ENCODE data around the gene ACTR5.
A peak's percentile ranks its signal among the peaks of the same experiment; 100 is the strongest.

The ACTR5 gene

DNA sequence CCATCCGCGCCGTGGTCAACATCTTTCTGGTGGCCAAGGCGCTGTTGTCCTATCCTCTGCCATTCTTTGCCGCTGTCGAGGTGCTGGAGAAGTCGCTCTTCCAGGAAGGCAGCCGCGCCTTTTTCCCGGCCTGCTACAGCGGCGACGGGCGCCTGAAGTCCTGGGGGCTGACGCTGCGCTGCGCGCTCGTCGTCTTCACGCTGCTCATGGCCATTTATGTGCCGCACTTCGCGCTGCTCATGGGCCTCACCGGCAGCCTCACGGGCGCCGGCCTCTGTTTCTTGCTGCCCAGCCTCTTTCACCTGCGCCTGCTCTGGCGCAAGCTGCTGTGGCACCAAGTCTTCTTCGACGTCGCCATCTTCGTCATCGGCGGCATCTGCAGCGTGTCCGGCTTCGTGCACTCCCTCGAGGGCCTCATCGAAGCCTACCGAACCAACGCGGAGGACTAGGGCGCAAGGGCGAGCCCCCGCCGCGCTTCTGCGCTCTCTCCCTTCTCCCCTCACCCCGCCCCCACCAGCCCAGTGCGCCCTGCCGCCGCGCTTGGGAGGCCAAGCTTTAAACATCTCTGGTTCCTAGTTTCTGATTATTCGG is 20.0 kb upstream of the ACTR5 start:
- no peak overlapping the region for H3K4me3 ChIP-seq (ENCODE audit: low read depth, low read length)
- in situ Hi-C loops (cut with HindIII; ENCODE audit: low sequenced_read_pairs) = no loop called here
- no peak for DNase-seq (ENCODE audit: low read depth)
- TF ChIP-seq, protein P1, sequence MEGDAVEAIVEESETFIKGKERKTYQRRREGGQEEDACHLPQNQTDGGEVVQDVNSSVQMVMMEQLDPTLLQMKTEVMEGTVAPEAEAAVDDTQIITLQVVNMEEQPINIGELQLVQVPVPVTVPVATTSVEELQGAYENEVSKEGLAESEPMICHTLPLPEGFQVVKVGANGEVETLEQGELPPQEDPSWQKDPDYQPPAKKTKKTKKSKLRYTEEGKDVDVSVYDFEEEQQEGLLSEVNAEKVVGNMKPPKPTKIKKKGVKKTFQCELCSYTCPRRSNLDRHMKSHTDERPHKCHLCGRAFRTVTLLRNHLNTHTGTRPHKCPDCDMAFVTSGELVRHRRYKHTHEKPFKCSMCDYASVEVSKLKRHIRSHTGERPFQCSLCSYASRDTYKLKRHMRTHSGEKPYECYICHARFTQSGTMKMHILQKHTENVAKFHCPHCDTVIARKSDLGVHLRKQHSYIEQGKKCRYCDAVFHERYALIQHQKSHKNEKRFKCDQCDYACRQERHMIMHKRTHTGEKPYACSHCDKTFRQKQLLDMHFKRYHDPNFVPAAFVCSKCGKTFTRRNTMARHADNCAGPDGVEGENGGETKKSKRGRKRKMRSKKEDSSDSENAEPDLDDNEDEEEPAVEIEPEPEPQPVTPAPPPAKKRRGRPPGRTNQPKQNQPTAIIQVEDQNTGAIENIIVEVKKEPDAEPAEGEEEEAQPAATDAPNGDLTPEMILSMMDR (IDR thresholded peaks at IDR 0.05; ENCODE audit: low read depth, low read length, missing control alignments) = no peak

DNA sequence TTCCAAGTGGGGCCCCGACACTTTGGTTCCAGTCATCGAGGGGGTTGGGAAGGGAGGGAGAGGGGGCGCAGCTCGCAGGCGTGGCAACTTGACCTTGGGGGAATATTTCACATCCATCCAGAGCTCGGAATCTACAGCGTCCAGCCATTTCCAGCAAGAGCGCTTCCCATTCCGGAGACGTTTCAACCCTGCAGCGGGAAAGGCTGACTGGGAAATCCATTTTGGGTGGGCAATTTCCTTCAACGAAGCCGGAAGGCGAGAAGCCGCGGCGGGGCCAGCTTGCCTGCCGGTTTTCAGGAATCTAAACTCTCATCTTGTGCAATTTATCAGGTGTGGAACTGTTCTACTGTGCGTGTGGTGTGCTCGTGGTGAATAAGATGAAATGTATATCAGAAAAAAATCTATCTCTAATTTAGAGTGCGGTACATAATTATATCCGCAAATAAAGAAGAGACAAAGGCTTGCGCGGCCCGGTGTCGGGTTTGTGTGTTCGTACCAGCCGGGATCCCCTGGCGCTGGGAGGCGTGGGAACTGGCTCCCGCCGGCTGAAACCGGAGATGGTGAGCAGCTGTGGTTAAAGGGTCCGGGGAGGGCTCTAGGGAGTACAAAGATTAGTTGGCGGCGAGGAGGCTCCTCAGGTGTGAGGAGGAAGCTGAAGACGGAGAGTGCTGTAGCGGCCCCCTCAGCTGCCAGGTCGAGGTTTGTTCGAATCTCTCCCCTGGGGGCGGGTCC is 19.2 kb upstream of the ACTR5 start:
- TF ChIP-seq, protein P1 (IDR thresholded peaks at IDR 0.05; ENCODE audit: low read depth, low read length, missing control alignments) = no peak
- DNase-seq (ENCODE audit: low read depth) = no peak
- in situ Hi-C loops (cut with HindIII; ENCODE audit: low sequenced_read_pairs) = no loop called here
- H3K4me3 ChIP-seq (ENCODE audit: low read depth, low read length) = no peak overlapping the region

DNA sequence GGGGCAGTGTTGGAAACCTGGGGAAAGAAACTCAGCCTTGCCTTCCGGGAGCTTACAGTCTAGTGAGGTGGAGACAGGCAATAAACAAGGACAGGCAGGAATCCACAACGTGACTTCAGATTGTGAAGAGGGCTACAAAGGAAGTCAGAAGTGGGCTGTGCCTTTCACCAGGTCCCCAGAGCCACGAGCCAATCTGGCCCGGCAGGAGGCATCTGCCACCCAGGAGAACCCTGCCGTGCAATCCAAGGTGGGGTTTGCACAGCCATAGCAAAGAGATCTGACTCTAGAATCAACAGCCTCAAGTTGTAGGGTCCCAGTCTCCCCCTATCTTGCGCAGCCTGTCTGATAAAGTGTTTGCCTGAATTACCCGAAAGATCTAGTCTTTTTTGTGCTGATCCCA is 18.5 kb upstream of the ACTR5 start:
- no peak overlapping the region for H3K4me3 ChIP-seq (ENCODE audit: low read depth, low read length)
- TF ChIP-seq, protein P1 (IDR thresholded peaks at IDR 0.05; ENCODE audit: low read depth, low read length, missing control alignments) = no peak
- in situ Hi-C loops (cut with HindIII; ENCODE audit: low sequenced_read_pairs) = no loop called here
- no peak for DNase-seq (ENCODE audit: low read depth)

DNA sequence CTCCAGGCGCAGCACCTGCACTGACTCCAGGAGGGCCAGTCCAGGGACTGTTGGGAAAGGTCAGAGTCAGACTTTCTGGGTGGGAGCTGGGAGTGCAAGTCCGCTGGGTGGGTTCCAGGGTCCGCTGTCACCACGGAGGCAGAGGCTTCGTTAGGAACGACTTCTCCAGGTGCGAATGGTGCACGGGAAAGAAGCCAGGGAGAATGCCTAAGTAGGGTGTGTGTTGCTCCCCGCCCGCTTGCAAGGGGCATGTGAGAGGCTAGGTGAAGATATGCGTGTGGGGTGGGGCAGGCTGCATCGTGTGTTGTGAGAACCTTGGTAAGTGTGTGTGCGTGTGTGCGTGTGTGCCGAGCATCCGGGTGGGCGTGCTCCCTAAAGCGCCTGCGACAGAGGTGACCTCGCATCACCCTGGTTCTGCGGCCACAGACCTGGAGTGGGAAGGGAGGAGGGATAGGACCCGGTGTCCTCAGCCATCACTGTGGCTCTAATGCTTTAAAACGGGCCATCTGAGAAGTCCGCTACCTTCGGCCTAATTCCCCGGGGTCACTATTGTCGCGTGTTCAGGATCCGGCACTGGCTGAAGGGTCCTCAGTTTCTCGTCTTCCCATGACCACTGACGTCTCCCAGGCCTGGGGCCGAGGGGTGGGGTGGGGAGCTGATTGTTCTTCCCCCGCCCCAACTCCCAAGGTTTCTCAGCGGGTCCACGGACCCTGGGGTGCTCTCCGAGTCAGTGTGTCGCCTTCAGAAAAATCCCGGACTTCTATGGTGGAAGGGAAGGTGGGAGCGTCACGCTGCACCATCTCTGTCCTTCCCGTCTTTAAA is 17.9 kb upstream of the ACTR5 start:
- DNase-seq (ENCODE audit: low read depth) = no peak
- H3K4me3 ChIP-seq (ENCODE audit: low read depth, low read length) = no peak overlapping the region
- TF ChIP-seq, protein P1 (IDR thresholded peaks at IDR 0.05; ENCODE audit: low read depth, low read length, missing control alignments) = no peak
- in situ Hi-C loops (cut with HindIII; ENCODE audit: low sequenced_read_pairs) = no loop called here

DNA sequence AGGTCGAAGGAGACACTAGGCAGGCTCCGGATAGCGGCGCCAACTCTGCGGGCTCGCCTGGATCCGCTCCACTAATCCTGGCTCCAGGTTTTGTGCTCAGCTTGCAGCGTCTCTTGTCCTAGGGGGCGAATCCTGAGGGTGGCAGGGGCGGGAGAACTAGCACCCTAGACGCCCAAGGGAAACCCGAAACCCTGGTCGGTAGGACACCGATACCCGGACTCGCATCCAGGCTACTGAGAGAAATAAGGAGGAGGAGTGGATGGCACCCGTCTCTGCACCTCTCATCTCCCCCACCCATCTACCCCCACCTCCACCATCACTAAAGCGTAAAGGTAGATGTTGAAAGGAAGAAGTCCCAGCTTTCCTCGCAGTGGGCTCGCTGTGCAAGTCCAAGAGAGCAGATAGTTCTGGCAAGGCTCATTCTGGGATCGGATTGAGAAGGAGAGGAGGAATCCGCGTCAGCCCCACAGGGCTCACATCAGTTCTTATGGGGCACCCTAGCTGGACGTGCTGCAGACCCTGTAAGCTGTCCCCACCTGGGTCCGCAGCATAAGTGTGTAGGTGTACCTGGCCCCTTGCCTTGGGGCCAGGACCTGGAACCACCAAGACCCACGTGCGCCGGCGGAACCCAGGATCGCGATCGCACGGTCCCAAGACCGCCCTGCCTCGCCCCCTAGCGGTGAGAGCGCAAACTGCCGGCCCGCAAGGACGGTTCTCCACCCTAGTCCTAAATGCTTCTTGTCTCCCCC is 17.1 kb upstream of the ACTR5 start:
- in situ Hi-C loops (cut with HindIII; ENCODE audit: low sequenced_read_pairs) = no loop called here
- TF ChIP-seq, protein P1 (IDR thresholded peaks at IDR 0.05; ENCODE audit: low read depth, low read length, missing control alignments) = peak; percentile 96
- peak overlapping the region; percentile 9 for H3K4me3 ChIP-seq (ENCODE audit: low read depth, low read length)
- no peak for DNase-seq (ENCODE audit: low read depth)

DNA sequence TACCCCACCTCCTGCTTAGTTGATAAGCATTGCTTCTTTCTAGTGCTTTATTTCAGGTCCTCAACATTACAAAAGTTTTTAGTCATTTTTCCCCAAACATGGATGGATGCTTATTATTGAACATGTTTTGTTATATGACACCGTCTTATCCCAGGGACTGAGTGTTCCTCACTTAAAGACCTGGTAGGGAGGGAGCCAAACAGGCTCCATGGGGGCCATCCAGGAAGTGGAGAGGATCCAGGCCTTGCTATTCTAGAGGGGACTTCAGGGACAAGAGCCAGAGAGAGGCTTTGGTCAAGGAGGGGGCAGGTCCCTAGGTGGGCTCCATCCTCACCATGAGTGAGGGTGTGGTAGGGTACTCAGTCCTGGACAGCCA is 16.5 kb upstream of the ACTR5 start:
- TF ChIP-seq, protein P1 (IDR thresholded peaks at IDR 0.05; ENCODE audit: low read depth, low read length, missing control alignments) = no peak
- in situ Hi-C loops (cut with HindIII; ENCODE audit: low sequenced_read_pairs) = no loop called here
- H3K4me3 ChIP-seq (ENCODE audit: low read depth, low read length) = no peak overlapping the region
- DNase-seq (ENCODE audit: low read depth) = no peak

Data from astrocyte of the cerebellum (primary cell).